ENCODE results near the gene FETUB.

GRCh38 chr3:186633481-186633880 lies 6.7 kb upstream of the FETUB start:
- TF ChIP-seq POLR2AphosphoS5 (IDR thresholded peaks at IDR 0.05; ENCODE audit: low read depth, low read length): no peak
- TF ChIP-seq POLR2A (IDR thresholded peaks at IDR 0.05; ENCODE audit: low read depth, low read length): no peak
- no peak for TF ChIP-seq TAF1 (IDR thresholded peaks at IDR 0.05; ENCODE audit: borderline replicate concordance, low read depth, low read length)
